Activated CD4-positive, alpha-beta T cell treated with anti-CD3 and anti-CD28 coated beads, Interleukin-2, amount 50 U/mL, for 24 hours (primary cell): ENCODE data around the gene NACAD.
"Not testable (repeated sequence)": the region's sequence is repeated elsewhere in the genome, so short reads cannot be mapped to it uniquely, and the experiment has no call there.

Source experiments
- DNase-seq, 2 donors: peaks; one replicate each; pipeline ENCODE4 v3.0.0-alpha.2; 2020; ENCODE audit warnings: low read depth in 1 of 2, low spot score in 1 of 2

Gene NACAD

DNA sequence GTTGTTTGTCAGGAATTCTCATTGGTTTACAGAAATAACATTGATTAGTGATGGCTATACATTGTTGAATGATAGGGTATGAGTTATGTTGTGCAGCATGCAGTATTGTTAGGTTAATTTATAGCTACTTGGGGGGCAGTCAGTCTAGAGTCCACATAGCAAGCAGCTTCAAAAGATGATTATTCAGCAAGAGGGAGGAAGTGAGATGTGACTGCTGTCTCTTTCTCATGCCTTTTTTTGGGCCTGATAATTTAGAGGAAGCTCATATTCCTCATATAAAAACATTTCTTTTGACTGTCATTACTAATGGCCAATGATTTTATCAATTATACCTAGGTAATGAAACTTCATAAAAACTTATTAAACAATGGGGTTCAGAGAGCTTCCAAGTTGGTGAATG is 26.2 kb upstream of the NACAD start:
- no peak for DNase-seq

DNA sequence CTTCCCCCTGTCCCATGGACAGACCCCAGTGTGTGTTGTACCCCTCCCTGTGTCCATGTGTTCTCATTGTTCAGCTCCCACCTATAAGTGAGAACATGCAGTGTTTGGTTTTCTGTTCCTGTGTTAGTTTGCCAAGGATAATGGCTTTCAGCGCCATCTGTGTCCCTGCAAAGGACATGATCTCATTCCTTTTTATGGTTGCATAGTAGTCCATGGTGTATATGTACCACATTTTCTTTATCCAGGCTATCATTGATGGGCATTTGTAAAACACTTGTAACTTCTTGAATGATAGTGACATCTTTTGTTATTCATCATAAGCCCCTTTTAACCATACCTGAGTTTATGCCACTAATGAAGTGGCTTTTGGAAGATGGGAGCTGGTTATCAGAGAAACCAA is 25.5 kb upstream of the NACAD start:
- not testable (repeated sequence) for DNase-seq

DNA sequence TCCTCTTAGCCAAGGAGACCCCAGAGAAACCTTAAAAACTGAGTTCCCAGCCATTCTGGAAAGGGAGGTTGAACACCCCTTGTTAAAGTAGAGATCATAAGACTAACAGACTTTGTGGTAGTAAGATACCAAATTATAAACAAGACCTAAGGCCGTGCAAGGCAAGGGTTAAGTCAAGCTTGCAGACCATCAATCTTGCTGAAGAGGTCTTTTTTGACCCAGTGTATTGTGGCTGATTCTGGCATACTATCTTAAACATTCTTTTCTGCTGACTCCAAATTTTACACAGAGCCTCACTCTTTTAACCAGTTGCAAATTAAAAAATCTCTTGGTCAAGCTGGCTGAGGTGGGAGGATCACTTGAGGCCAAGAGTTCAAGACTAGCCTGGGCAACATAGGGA is 23.9 kb upstream of the NACAD start:
- no peak for DNase-seq

- DNase-seq: peak; percentile 90 to 93
Observed at GRCh38 chr7:45111298-45112223, 22.8 kb upstream of the NACAD start, which contains the start of gene TBRG4. Gene TBRG4 (minus strand): TSS chr7:45111697. CDS start chr7:45109237, 2,460 bp downstream.

GRCh38 chr7:45108863-45109262 is 20.1 kb upstream of the NACAD start:
- DNase-seq: no peak

DNA sequence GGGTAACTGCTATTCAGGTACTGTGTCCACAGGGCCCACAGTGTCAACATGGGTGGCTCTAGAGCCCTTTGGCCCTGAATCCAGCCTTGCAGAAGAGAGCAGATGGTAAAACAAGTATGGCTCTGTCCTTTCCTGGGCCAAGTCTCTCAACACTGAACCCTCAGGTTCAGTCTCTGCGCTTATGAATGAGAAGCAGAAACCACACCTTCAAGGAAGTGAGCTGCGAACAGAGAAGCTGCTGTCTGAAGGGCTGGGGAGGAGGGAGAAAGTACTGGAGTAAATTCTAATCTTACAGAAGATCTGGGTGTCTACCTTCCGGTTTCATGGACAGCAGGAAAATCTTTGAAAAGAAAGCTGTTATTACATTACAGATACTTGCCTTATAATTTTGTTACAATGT is 18.6 kb upstream of the NACAD start:
- DNase-seq: no peak

- no peak for DNase-seq
Observed at GRCh38 chr7:45106820-45107219, 18.1 kb upstream of the NACAD start.

DNA sequence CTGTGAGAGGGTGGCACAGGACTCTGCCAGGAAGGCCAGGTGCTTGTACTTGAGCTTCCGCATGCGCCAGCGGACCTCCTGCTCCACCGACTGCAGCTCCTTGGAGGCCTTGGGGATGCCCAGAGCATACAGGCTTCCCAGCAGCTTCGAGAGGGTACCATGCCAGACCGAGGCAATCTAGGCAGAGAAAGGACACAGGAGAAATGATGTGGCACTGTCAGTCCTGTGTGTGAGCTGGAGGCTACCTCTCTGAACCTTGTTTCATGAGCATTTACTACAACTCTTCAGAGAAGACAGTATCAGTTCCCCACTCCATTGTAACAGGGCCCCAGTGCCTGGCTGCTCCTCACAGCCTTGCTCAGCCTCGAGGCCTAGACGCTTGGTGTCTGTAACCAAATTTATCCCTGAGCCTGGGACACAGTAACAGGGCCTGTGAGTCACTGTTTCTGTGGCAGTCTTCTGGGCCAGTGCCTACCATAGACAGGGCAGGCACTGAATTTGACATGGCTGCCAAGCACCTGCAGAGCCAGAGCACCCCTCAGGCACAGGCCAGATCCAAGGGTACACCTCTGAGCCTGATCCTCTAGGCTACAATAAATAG is 16.9 kb upstream of the NACAD start:
- DNase-seq: no peak

DNA sequence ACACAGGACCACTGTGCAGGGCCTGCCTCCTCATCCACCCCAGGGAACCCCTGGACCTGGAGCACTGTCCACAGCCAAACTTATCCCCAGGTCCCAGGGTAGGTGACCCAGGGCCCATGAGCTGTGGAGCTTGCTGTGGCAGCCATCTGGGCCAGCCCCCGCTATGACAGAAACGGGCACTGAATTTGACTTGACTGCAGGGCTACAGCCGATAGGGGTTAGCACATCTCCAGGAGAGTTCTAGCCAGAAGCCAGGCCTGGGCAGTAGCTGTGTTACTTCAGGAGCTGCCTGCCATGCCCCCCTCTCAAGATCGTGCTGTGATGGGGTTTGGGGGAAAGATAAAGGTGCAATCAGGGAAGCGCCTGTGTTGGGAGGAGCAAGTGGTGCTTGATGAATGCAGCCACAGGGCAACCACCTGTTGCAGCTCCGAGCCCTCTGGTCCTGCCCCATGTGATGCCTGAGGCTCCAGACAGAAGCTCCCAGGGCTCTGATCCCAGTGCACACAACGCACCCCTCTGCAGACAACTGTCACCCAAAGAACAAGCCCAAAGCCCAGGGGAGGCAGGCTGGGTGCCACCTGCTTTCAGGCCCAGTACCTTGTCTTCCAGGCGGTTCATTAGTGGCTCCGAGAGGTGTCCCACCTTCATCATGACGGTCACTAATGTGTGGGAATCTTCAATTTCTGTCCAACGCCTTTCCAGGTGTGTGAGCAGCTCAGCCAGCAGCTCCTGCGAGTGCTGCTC is 16.2 kb upstream of the NACAD start:
- no peak for DNase-seq

GRCh38 chr7:45103958-45104843 is 15.4 kb upstream of the NACAD start:
- no peak for DNase-seq

- no peak for DNase-seq
Observed at GRCh38 chr7:45102785-45103712, 14.3 kb upstream of the NACAD start.

- DNase-seq: no peak
Observed at GRCh38 chr7:45101748-45102147, 13.0 kb upstream of the NACAD start.

- DNase-seq: no peak
Observed at GRCh38 chr7:45100761-45101480, 12.2 kb upstream of the NACAD start.

DNA sequence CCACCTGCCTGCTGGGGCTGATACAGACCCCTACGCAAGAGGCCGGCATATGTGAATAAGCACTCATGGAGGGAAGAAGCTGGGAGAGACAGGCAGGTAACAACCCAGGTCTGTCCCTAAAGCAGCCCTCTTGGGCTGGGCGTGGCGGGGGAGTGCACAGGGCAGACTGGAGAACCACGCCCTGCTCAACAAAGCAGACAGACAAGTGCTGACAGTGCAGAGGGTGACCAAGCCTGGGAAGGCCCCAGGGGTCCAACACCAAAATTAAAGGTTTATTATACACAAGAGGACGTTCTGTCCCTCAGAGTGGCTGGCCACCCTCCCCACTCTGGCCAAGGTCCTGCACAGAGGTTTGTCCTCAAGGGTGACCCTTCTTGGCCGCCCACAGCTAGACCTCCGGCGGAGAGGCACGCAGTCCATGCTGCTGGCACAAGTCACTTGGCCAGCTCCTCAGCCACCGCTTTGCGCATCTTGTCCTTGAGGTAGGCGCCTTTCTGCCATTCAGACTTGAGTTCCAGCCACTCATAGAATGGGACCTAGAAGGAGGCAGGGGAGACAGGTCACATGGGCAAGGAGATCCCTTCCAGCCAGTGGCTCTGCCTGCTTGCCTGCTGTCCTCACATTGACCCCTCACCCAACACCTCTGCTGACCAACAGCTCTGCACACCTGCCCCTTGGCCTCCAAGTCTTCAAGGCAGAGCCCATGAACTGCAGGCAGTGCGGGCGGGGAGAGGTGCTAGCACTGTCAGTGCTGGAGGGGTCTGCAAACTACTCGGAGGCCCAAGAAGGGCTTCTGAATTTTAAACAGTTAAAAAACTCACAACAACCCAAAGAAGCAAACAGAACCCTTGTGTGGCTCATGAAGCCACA is 11.4 kb upstream of the NACAD start:
- no peak for DNase-seq

DNA sequence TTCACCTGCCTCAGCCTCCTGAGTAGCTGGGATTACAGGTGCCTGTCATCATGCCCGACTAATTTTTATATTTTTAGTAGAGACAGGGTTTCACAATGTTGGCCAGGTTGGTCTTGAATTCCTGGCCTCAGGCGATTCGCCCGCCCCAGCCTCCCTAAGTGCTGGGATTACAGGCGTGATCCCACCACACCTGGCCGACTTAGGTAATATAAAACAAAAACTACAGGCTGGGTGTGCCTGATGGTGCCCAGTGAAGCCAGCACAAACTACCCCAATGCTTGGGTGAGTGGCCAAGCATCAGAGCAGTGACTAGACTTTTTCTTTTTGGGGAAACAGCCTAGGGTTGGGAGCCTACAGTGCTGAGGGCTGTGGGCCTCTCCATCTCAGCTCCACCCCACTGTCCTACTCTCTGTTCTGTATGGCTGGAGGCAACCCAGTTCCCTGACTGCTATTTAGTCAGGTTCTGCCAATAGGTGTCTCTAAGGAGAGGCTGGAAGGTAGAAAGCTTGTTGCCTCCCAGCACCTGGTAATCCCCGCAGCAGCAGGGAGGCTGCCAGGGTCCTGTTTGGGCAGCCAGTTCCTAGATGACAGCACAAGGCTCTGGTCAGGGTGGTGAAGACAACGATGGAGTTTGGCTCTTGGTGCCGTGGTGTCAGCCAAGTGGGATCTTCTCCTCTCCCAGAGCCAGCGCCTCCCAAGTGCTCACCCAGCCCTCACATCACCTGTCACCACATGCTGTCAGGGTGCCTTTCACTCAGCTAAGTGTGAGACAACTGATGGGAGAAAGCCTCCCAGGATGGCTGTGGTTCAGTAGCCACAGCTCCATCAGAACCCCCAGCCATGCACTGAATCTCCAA is 10.4 kb upstream of the NACAD start:
- DNase-seq: no peak

DNA sequence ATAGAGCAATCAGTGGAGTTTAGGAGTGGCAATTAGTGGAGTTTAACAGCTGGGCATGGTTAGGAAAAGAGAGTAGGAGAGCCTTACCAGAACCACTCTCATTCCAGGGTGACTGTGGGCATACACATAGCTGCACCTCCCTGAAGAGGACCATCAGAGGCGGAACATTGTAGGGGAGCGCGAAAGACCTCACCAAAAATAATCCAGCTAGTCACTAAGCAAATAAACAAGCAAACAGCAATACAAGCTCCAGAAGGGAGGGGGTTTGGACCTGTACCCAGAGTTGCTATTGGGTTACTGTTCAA is 4.1 kb upstream of the NACAD start:
- no peak for DNase-seq
